GM12878 (cell line): ENCODE data around the gene IDH3B.

ENCODE experiments used
- EGR1 ChIP-seq, 2 experiments: IDR thresholded peaks; 1 replicate in 1 of 2; 2 replicates in 1 of 2; pipeline ENCODE4 v1.6.1; 2011 to 2012; ENCODE audit warnings: low read depth in 2 of 2, low read length in 2 of 2, borderline replicate concordance in 1 of 2, mild to moderate bottlenecking in 1 of 2, moderate library complexity in 1 of 2
- NFYB ChIP-seq: IDR thresholded peaks from 2 replicates; pipeline ENCODE4 v1.6.1; 2011; ENCODE audit warnings: low read depth, mild to moderate bottlenecking, low read length, improper control_type of control experiment, moderate library complexity; ENCODE audit not compliant: insufficient read depth

DNA sequence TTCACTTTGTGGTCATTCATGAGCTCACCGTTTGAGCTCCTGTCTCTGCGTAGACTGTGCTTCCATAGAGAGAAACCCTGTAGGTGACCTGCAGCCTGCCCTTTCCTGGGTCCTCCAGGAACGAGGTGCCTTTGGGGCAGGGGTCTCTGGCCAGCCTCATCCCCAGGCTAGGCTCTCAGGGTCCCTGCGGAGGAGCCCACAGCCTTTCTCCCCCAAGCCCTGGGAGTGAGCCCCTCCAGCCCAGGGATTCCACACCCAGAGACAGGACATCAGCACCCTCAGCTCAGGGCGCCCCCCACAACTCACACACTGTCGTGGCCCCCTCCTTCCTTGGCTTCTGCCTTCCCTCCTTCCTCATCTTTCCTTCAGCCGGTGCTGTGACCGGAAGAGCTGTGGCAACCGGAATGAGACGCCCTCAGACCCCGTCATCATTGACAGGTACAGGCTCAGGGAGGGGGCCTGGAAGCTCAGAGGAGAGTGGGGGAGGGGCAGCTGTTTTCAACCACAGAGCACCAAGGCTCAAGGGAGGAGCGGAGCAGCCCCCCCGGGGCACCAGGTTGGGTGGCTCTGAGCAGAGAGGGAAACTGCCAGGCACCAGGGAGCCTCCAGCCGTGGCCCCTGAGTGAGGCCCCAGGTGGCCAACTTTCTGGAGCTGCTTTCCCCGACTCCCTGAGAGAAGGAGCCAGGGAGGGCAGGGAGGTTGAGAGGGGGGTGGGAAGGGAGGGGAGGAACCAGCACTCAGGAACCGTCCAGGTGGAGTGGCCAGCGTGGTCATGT, 45.4 kb upstream of the IDH3B start:
- no peak for TF ChIP-seq NFYB
- no peak for TF ChIP-seq EGR1 (IDR thresholded peaks at IDR 0.05; ENCODE audit: borderline replicate concordance in 1 of 2, low read depth in 2 of 2, low read length in 2 of 2)
